HG03064 (cell line): ENCODE measurements around the gene ADARB2.

Experiments
- ATAC-seq: cut with Tn5 transposase; IDR thresholded peaks from one replicate; pipeline ENCODE4 v1.9.1; 2021; ENCODE audit warnings: low read depth; ENCODE audit not compliant: unreplicated experiment

Gene ADARB2

DNA sequence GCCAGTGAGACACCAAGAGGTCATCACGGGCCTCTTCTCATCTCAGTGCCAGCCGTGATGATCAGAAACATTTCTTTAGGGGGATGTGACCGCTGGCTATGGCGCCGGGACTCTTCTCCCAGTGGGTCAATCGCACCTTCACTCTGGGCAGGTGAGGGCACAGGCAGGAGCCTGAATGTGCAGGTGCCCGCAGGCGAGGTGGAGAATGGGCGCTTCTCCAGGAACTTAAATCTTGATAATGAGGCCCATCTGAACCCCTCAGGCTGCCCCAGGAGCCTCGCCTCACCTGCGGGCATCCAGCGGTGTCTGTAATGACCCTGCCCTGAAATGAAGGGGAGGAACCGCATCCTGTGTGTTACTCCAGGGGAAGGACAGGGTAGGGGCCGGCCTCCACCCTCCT, 204.7 kb downstream of the ADARB2 start:
- ATAC-seq = no peak

DNA sequence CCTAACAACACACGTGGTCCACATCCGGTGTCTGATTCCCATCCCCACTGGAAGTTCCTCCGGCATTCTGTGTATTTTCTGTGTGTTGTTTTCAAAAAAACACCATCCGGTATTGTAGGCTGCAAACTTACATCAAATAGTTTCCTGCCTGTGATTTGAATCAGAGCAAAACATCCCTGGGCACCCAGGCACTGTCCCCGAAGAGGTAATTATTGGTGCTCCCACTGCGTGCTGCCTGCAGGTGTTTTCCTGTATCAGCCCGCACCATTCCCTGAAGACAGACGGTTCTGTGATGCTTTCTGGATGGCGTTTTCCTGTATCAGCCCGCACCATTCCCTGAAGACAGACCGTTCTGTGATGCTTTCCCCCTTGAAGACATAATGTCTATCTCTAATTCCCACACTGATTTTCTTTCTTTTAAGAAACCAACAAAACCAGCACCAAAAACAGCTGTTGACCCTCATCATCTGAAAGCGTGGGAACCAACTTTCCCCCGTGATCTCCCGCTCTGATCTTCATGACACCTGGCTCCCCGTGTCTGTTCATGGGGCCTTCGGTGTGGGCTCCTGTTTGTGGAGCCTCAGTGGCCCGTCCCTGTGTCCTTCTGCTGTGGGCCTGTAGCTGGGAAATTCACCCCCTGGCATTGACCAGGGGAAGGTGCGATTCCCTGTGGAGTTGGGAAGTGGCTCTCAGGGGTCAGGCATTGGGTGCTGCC, 205.3 kb downstream of the ADARB2 start:
- no peak for ATAC-seq

GRCh38 chr10:1530871-1531517, 206.3 kb downstream of the ADARB2 start:
- ATAC-seq = no peak

DNA sequence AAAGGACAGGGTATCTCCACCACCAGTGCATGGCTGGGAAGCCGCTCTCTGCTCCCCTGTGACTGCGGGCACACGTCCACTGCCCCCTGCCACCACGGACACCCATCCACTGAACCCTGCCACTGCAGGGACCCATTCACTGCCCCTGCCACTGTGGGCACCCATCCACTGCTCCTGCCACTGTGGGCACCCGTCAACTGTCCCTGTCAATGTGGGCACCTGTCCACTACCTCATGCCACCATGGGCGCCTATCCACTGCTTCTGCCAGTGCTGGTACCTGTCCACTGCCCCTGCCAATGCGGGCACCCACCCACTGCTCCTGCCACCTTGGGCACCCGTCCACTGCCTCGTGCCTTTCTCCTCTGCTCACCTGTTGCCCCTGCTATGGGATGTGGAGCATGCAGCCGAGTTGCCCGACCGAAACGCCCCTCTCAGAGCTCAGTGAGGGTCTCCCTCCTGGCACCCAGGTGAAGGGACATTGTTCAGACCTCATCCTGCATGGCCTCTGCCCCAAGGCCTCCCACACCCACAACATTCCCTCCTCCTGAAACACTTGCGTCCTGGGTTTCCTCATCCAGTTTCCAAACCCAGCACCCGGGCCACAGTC, 207.4 kb downstream of the ADARB2 start:
- no peak for ATAC-seq

DNA sequence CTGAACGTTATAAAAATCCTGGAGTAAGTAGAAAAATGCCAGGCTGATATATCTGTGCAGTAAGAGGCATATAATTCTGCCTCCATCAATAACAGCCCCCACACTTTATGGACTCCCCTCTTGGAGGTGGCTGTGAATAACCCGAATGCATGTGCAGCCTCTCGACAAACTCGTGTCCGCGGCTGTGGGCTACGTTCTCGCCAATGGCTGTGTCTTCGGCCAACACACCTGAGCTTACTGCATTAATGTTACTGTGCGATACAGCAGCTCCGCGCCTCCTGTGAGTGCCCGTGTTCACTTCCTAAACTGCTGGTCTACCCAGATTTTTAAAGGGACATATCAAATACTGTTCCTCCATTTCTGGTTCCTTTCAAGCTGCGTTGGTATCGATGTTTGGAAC, 209.4 kb downstream of the ADARB2 start:
- no peak for ATAC-seq

DNA sequence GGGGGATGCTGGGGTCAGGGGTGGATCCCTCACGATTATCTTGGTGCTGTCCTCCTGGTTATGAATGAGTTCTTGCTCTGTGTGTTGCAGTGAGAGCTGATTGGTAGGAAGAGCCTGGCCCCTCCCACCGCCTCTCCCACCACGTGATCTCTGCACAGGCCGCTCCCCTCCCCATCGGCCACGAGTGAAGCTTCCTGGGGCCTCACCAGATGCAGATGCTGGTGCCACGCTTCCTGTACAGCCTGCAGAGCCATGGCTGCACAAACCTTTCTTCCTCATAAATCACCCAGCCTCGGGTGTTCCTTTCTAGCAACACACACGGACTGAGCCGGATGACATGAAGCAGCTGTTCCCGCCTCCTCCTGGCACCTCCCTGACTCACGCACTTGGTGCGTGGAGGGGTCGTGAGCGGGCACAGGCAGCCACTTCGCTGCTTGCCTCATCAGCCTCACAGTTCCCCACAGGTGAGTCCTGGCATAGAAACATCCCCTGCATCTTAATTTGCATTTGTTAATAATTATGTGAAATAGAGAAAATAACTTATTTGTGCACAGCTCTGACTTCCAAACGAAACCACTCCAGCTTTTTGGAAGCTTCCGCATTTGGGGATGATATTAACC, 210.8 kb downstream of the ADARB2 start:
- ATAC-seq = no peak

DNA sequence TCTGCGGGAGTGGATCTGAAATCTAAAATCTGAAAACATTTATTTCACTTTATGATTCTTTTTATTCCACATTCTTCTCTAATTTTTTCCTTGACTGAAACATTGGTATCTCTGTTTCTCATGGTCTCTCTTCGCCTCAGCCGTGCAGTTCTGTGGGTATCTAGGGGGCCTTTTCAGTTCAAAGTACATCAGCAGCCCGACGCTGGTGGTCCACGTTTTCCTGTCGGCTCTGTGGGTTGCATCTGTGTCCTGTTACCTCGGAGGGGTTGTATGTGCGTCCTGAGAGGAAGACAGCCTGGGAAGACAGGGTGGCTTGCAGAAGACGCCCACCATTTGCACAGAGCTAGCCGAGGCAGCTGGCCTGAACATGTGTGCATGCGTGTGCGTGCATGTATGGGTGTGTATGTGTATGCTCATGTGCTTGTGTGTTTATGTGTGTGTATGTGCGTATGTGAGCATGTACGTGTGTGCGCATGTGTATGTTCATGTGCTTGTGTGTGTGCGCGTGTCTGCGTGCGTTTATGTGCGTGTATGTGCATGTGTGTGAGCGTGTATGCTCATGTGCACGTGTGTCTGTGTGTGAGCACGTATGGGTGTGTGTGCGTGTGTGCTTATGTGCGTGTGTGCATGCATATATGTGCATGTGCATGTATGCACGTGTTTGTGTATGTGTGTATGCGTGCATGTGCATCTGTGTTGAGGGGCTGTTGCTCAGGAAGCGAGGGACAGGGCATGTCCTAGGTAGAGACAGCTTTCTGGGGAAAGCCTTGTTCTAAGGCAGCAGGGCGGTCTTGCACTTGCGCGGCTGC, 211.8 kb downstream of the ADARB2 start:
- no peak for ATAC-seq

DNA sequence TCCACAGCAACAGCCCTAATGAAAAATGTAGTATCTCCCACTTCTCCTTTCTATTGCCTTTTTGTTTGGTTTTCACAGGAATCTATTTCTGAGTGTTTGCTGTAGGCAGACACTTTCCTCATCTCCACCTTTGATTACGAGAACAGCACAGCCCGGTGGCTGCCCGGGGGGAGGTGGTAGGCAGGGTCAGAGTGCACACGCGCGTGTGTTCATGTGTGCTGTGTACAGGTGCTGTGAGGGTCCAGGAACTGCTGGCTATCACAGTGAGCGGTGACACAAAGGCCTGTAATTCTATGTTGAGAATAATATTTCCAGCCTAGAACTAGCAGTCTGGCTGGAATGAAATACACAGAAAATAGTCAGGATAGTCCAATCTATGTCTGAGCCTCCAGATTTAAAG, 212.8 kb downstream of the ADARB2 start:
- ATAC-seq = no peak

- ATAC-seq = no peak
These were observed 214.1 kb downstream of the ADARB2 start for GRCh38 chr10:1523221-1523620.

DNA sequence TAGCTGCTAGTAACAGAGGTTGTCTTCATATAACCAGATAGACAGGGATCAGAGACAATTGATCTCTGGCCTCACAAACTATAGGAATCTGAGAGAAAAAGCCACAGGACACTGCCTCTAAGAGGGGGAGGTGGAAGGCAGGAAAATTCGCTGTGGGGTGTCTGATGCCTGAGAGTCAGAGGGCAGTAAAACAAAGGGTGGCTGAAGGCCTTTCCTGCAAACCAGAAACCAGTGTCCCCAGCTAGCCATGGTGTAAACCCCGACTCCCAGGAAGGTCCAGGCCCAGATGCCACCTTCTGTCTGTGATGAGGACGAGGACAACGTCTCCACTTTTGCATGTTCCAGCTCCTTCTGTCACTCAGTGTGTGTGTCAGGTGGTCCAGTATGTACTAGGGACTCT, 215.1 kb downstream of the ADARB2 start:
- no peak for ATAC-seq

DNA sequence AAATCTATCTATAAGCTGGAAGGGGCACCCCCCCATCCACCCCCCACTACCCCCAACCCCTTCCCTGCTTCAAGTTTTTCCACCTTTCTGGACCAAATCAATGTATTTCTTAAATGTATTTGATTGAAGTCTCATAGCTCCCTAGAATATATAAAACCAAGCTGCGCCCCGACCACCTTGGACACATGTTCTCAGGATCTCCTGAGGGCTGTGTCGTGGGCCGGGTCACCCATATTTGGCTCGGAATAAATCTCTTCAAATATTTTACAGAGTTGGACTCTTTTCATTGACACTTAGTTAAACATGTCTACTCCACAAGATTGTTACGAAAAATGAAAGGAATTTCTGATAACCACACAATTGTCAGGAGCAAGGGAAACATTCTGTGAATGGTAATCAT, 215.6 kb downstream of the ADARB2 start:
- no peak for ATAC-seq

- ATAC-seq = no peak
These were observed 216.3 kb downstream of the ADARB2 start for GRCh38 chr10:1520909-1521565.

DNA sequence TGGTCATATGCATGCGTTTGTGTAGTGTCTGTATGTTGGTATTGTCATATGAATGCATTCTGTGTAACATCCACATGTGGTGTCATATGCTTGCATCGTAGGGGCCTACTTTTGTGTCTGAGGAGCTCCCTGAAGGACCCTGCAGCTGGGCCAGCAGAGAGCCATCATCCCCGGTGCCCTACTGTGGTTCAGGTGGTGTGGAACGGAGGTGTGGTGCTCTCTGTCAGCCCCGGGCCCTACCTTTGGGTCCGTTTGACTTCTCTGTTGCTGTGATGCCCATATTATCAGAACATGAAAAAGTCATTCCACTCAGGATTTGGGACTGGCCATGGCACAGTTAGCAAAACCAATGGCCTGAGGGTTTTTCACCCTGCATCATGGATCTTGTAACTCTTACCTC, 217.9 kb downstream of the ADARB2 start:
- ATAC-seq = no peak

- no peak for ATAC-seq
These were observed 219.6 kb downstream of the ADARB2 start for GRCh38 chr10:1517684-1518083.

DNA sequence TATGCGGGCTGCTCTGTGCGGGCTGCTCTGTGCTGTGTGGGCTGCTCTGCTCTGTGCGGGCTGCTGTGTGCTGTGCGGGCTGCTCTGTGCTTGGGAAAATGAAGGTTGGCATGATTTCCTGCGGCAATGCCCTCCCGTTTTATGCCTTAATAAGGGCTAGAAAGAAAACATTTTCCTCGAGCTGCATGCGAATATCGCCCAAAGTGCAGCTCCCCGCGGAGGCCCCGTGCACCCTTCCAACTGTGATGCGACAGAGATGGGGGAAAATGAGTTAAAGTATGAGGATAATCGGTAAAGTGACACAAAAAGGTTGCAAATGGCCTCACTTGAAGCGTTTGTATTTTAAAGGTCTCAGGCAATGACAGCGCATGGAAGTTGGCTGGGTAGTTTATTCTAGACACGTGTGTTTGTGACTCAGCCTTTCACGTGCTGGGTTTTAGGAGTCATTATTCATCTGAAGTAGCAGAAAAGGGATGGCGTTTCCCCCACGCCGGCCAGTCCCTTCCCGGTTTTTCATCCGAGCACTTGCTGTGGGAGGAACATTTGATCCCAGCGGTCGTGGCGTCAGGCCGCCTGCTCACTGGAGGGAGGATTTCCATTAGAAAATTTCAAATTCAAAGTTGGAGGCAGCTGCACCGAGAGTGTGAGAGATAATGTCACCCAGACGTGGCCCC, 220.7 kb downstream of the ADARB2 start:
- ATAC-seq = no peak

GRCh38 chr10:1515780-1516491, 221.4 kb downstream of the ADARB2 start:
- no peak for ATAC-seq

DNA sequence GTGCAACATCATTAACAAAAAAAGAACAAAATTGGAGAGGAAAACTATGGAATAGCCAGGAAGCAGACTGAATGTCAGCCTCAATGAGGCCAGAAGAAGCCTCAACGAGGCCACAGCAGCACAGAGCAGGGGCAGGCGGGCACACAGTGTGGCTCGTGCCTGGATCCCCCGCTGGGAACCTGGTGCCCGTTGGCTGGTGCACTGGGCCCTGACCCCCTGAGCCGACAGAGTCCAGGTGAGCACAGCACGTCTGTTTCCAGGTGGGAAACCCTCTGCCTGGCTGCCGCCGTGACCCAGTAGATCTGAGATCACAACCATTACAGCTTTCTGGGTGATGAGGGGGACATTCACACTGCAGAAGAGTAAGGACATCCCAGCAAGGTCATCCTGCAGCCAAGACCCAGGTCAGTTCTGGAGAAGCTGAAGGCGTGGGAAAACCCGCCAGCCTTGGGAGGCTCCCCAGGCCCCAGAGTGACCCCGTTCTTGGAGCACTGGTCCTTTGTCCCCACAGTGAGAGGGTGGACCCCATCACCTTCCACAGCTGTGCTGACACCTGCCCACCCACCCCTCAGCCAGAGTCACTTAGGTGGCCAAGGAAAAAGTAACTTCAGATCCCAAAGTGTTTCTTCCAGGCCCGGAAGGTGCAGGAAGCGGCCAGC, 222.1 kb downstream of the ADARB2 start:
- ATAC-seq = no peak

GRCh38 chr10:1514681-1515080, 222.6 kb downstream of the ADARB2 start:
- no peak for ATAC-seq

- ATAC-seq = no peak
These were observed 224.1 kb downstream of the ADARB2 start for GRCh38 chr10:1513221-1513620.
